Panc1 (cell line): Measurements from ENCODE around the gene FHL1. TPM values are rescaled to one million over a fixed set of nuclear protein-coding genes. Genes with fewer than 3 reads are reported as not detected.

ENCODE experiments used
- ATAC-seq: fragments of 200-7000 bp; cut with Tn5 transposase; 2 replicates; pipeline ENCODE4 v1.9.1; 2020; ENCODE audit warnings: mild to moderate bottlenecking, moderate library complexity
- BruUV-seq: library from RNA; stranded (reverse); fragments of 400-500 nt; replicated peaks from 2 replicates; lab custom pipeline; 2021; lab: Mats Ljungman, UMichigan
- CTCF ChIA-PET: fragments of 300-600 bp; sonication (Branson Sonifier 250); formaldehyde crosslinking; loops from one replicate; lab custom pipeline; 2022; ENCODE audit warnings: antibody characterized with exemption; lab: Charles Lee
- POLR2A ChIA-PET: fragments of 300-600 bp; sonication (Branson Sonifier 250); formaldehyde crosslinking; loops from one replicate; lab custom pipeline; 2022; ENCODE audit warnings: antibody characterized with exemption; lab: Charles Lee
- DNase-seq: peaks from one replicate; pipeline ENCODE4 v3.0.0-alpha.2; 2010; ENCODE audit warnings: low read depth, low spot score
- H3K27ac ChIP-seq: 2 replicates; pipeline ENCODE4 v1.5.1; 2011; ENCODE audit warnings: mild to moderate bottlenecking, low read length, inconsistent platforms
- H3K27me3 ChIP-seq: fragments of 200-500 bp; sonication (Bioruptor generic); 2 replicates; pipeline ENCODE4 v1.6.0; 2014; ENCODE audit warnings: low read length, inconsistent platforms; ENCODE audit not compliant: control insufficient read depth, insufficient read depth
- H3K36me3 ChIP-seq: fragments of 200-500 bp; sonication (Bioruptor generic); 2 replicates; pipeline ENCODE4 v1.5.1; 2014; ENCODE audit warnings: inconsistent platforms, mild to moderate bottlenecking, low read length, moderate library complexity; ENCODE audit not compliant: control insufficient read depth, insufficient read depth
- H3K4me1 ChIP-seq: 2 replicates; pipeline ENCODE4 v1.5.1; 2011; ENCODE audit warnings: inconsistent platforms, mild to moderate bottlenecking, low read length, moderate library complexity; ENCODE audit not compliant: control insufficient read depth, insufficient read depth
- H3K4me3 ChIP-seq, 2 experiments: 2 replicates each; pipeline ENCODE4 v1.5.1; 2011 to 2012; ENCODE audit warnings: low read depth in 2 of 2, low read length in 2 of 2, mild to moderate bottlenecking in 2 of 2, inconsistent platforms in 1 of 2, moderate library complexity in 1 of 2
- H3K9me3 ChIP-seq: fragments of 200-500 bp; sonication (Bioruptor generic); 2 replicates; pipeline ENCODE4 v1.5.1; 2014; ENCODE audit warnings: low read depth, mild to moderate bottlenecking, inconsistent platforms, low read length, moderate library complexity; ENCODE audit not compliant: control insufficient read depth, insufficient read depth
- CTCF ChIP-seq: fragments of 450-650 bp; IDR thresholded peaks from 2 replicates; pipeline ENCODE4 v1.5.1; 2017; ENCODE audit warnings: mild to moderate bottlenecking
- POLR2AphosphoS5 ChIP-seq: IDR thresholded peaks from 2 replicates; pipeline ENCODE4 v1.6.1; 2012; ENCODE audit warnings: mild to moderate bottlenecking, low read depth, low read length, moderate library complexity
- REST ChIP-seq, 2 experiments: IDR thresholded peaks; 2 replicates each; pipeline ENCODE4 v1.6.1; 2011 to 2012; ENCODE audit warnings: low read depth in 2 of 2, control low read depth in 1 of 2, low read length in 1 of 2, mild to moderate bottlenecking in 1 of 2, moderate library complexity in 1 of 2; ENCODE audit not compliant: insufficient read depth in 1 of 2
- SIN3A ChIP-seq: IDR thresholded peaks from 2 replicates; pipeline ENCODE4 v1.6.1; 2012; ENCODE audit warnings: low read depth, mild to moderate bottlenecking, low read length, moderate library complexity, borderline replicate concordance; ENCODE audit not compliant: insufficient read depth
- TCF7L2 ChIP-seq: IDR thresholded peaks from 2 replicates; pipeline ENCODE4 v1.6.1; 2011; ENCODE audit warnings: mild to moderate bottlenecking, low read depth, low read length, inconsistent platforms
- in situ Hi-C: cut with HindIII; loops from 2 replicates; pipeline ENCODE4 v1.10.0; 2016; ENCODE audit warnings: low sequenced_read_pairs, low pct_unique_long_range_greater_than_20kb
- intact Hi-C: fragments of 100-400 bp; cut with micrococcal nuclease; formaldehyde crosslinking; loops from one replicate; pipeline ENCODE4 v1.10.0; 2022; ENCODE audit not compliant: unreplicated experiment
- total RNA-seq: library from RNA; stranded (reverse); gene quantifications from one replicate; pipeline ENCODE4 v1.2.1, GENCODE V29; 2021; ENCODE audit not compliant: unreplicated experiment

The FHL1 gene
- total RNA-seq, 1 experiment from 2014 or later: 67.9 TPM

- ChIA-PET CTCF (no interaction called here), POLR2A (no interaction called here)
- in situ Hi-C loops: no loop called here
- no peak for ATAC-seq
- DNase-seq: no peak
- no peak for TF ChIP-seq CTCF
- TF ChIP-seq REST (IDR thresholded peaks at IDR 0.05; ENCODE audit: insufficient read depth in 1 of 2, low read depth in 2 of 2, low read length in 1 of 2): no peak
- no peak for TF ChIP-seq SIN3A
- no peak for TF ChIP-seq POLR2AphosphoS5
- TF ChIP-seq TCF7L2: no peak
- intact Hi-C loops: no loop called here
- Histone ChIP-seq H3K36me3 (no peaks in the 10 kb centered on the region), H3K27me3 (no peaks in the 10 kb centered on the region), H3K4me3 (no peak overlapping the region), H3K9me3 (no peaks in the 10 kb centered on the region), H3K4me1 (no peaks in the 10 kb centered on the region), H3K27ac (no peak overlapping the region)
- no TSS peak for BruUV-seq
Measured at GRCh38 chrX:136203951-136204350, 56.6 kb downstream of the FHL1 start.

GRCh38 chrX:136204571-136204970, 57.2 kb downstream of the FHL1 start:
- CTCF ChIA-PET: no interaction called here
- no peaks in the 10 kb centered on the region for H3K36me3 ChIP-seq

More at GRCh38 chrX:136204571-136204970, 57.2 kb downstream of the FHL1 start:
- ATAC-seq: no peak
- intact Hi-C loops: no loop called here
- TF ChIP-seq SIN3A: no peak
- no peak for TF ChIP-seq POLR2AphosphoS5
- no peak for TF ChIP-seq TCF7L2
- TF ChIP-seq REST (IDR thresholded peaks at IDR 0.05; ENCODE audit: insufficient read depth in 1 of 2, low read depth in 2 of 2, low read length in 1 of 2): no peak
- TF ChIP-seq CTCF: no peak
- BruUV-seq: no TSS peak
- Histone ChIP-seq H3K4me1 (no peaks in the 10 kb centered on the region), H3K27me3 (no peaks in the 10 kb centered on the region), H3K4me3 (no peak overlapping the region), H3K9me3 (no peaks in the 10 kb centered on the region), H3K27ac (no peak overlapping the region)
- DNase-seq: no peak
- POLR2A ChIA-PET: no interaction called here
- in situ Hi-C loops: no loop called here
